PC-9 (cell line): ENCODE measurements around the gene KRCC1. TPM values are rescaled to one million over a fixed set of nuclear protein-coding genes. Genes with fewer than 3 reads are reported as not detected.

Source experiments
- BruUV-seq: library from RNA; stranded (reverse); fragments of 400-500 nt; replicated peaks from 2 replicates; lab custom pipeline; 2021; lab: Mats Ljungman, UMichigan
- CTCF ChIA-PET: fragments of 300-600 bp; sonication (Branson Sonifier 250); formaldehyde crosslinking; loops from one replicate; lab custom pipeline; 2022; ENCODE audit warnings: antibody characterized with exemption; lab: Charles Lee
- POLR2A ChIA-PET: fragments of 300-600 bp; sonication (Branson Sonifier 250); formaldehyde crosslinking; loops from one replicate; lab custom pipeline; 2022; ENCODE audit warnings: antibody characterized with exemption; ENCODE audit not compliant: unreplicated experiment; lab: Charles Lee
- DNase-seq, 2 experiments: peaks; one replicate each; pipeline versions ENCODE4 v3.0.0 to v3.0.0-alpha.2; 2015 to 2022; ENCODE audit warnings: mixed read lengths in 1 of 2
- H2AFZ ChIP-seq: fragments of 200-600 bp; sonication (generic); 2 replicates; pipeline ENCODE4 v1.8.1; 2017; ENCODE audit warnings: antibody characterized with exemption
- H3F3A ChIP-seq: fragments of 200-600 bp; sonication (generic); 2 replicates; pipeline ENCODE4 v1.8.1; 2017; ENCODE audit warnings: antibody characterized with exemption, mild to moderate bottlenecking, low read depth; ENCODE audit not compliant: insufficient read depth
- H3K27ac ChIP-seq: fragments of 200-600 bp; sonication (generic); 2 replicates; pipeline ENCODE4 v1.6.1; 2016; ENCODE audit warnings: mixed run types
- H3K27me3 ChIP-seq: fragments of 200-600 bp; sonication (generic); 2 replicates; pipeline ENCODE4 v1.6.1; 2016; ENCODE audit warnings: low read depth, mixed run types; ENCODE audit not compliant: insufficient read depth
- H3K36me3 ChIP-seq: fragments of 200-600 bp; sonication (generic); 2 replicates; pipeline ENCODE4 v1.6.1; 2016; ENCODE audit warnings: low read depth, mixed run types
- H3K4me1 ChIP-seq: fragments of 200-600 bp; sonication (generic); replicated peaks from 2 replicates; pipeline ENCODE4 v1.6.1; 2016; ENCODE audit warnings: mixed run types; ENCODE audit not compliant: insufficient read depth
- H3K4me2 ChIP-seq: fragments of 200-600 bp; sonication (generic); 2 replicates; pipeline ENCODE4 v1.6.1; 2017; ENCODE audit warnings: mixed run types
- H3K4me3 ChIP-seq: fragments of 200-600 bp; sonication (generic); 2 replicates; pipeline ENCODE4 v1.6.1; 2016; ENCODE audit warnings: mixed run types
- H3K79me2 ChIP-seq: fragments of 200-600 bp; sonication (generic); 2 replicates; pipeline ENCODE4 v1.6.1; 2017; ENCODE audit warnings: low read depth, mixed run types
- H3K9me2 ChIP-seq: fragments of 200-600 bp; sonication (generic); 2 replicates; pipeline ENCODE4 v1.8.1; 2017; ENCODE audit warnings: mild to moderate bottlenecking; ENCODE audit not compliant: insufficient read depth
- H3K9me3 ChIP-seq: fragments of 200-600 bp; sonication (generic); 2 replicates; pipeline ENCODE4 v1.8.1; 2016; ENCODE audit warnings: low read depth; ENCODE audit not compliant: insufficient read depth
- H4K20me1 ChIP-seq: fragments of 200-600 bp; sonication (generic); 2 replicates; pipeline ENCODE4 v1.8.1; 2017; ENCODE audit not compliant: insufficient read depth
- EZH2 ChIP-seq: fragments of 200-600 bp; sonication (generic); IDR thresholded peaks from 2 replicates; pipeline ENCODE4 v1.8.0; 2017; ENCODE audit warnings: antibody characterized with exemption, low read depth
- intact Hi-C: fragments of 100-400 bp; cut with micrococcal nuclease; formaldehyde crosslinking; loops from one replicate; pipeline ENCODE4 v1.10.0; 2022; ENCODE audit not compliant: unreplicated experiment
- total RNA-seq: library from RNA; stranded (reverse); gene quantifications from 2 replicates; pipeline ENCODE4 v1.2.3, GENCODE V29; 2021
- TF ChIP-seq, protein P1 (sequence below): fragments of 200-600 bp; sonication (generic); conservative IDR thresholded peaks from 2 replicates; pipeline ENCODE4 v1.6.1; 2017; ENCODE audit warnings: mixed run types, antibody characterized with exemption, mild to moderate bottlenecking, moderate library complexity

Gene KRCC1
- total RNA-seq, 1 experiment from 2014 or later, result 17.4 TPM

DNA sequence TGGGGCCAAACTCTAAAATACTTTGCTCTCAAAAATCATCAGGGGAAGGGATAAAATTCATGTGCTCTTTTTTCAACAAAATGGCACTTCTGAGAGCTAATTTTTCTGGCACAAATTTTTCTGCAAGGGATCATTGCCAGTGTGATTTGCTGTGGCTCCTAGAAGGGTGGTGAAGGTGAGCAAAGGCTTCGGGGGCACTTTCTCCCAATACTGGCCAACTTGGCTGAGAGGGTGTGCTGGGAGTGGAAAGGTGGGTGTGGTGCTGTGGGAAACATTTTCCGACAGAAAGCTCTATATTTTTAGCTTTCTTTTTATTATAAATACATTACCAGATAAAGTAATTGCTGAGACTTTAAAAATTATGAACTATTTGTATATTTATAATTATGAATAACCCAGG lies 12.5 kb upstream of the KRCC1 start:
- no peaks in the 10 kb centered on the region for H3K9me3 ChIP-seq
- no peak for DNase-seq
- H3K36me3 ChIP-seq, result no peaks in the 10 kb centered on the region
- no peak for TF ChIP-seq EZH2
- TF ChIP-seq, protein P1, sequence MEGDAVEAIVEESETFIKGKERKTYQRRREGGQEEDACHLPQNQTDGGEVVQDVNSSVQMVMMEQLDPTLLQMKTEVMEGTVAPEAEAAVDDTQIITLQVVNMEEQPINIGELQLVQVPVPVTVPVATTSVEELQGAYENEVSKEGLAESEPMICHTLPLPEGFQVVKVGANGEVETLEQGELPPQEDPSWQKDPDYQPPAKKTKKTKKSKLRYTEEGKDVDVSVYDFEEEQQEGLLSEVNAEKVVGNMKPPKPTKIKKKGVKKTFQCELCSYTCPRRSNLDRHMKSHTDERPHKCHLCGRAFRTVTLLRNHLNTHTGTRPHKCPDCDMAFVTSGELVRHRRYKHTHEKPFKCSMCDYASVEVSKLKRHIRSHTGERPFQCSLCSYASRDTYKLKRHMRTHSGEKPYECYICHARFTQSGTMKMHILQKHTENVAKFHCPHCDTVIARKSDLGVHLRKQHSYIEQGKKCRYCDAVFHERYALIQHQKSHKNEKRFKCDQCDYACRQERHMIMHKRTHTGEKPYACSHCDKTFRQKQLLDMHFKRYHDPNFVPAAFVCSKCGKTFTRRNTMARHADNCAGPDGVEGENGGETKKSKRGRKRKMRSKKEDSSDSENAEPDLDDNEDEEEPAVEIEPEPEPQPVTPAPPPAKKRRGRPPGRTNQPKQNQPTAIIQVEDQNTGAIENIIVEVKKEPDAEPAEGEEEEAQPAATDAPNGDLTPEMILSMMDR, result no peak
- POLR2A ChIA-PET, result no interaction called here
- H3K79me2 ChIP-seq, result no peaks in the 10 kb centered on the region
- H3K9me2 ChIP-seq, result no peaks in the 10 kb centered on the region
- CTCF ChIA-PET, result no interaction called here
- no peak overlapping the region for H3K4me2 ChIP-seq
- H3K4me3 ChIP-seq, result no peak overlapping the region
- H3F3A ChIP-seq, result no peaks in the 10 kb centered on the region
- no TSS peak for BruUV-seq
- no peak overlapping the region for H2AFZ ChIP-seq
- no peak overlapping the region for H3K27ac ChIP-seq
- no peaks in the 10 kb centered on the region for H3K27me3 ChIP-seq
- H3K4me1 ChIP-seq, result no peaks in the 10 kb centered on the region
- intact Hi-C loops, result no loop called here
- H4K20me1 ChIP-seq, result no peaks in the 10 kb centered on the region

DNA sequence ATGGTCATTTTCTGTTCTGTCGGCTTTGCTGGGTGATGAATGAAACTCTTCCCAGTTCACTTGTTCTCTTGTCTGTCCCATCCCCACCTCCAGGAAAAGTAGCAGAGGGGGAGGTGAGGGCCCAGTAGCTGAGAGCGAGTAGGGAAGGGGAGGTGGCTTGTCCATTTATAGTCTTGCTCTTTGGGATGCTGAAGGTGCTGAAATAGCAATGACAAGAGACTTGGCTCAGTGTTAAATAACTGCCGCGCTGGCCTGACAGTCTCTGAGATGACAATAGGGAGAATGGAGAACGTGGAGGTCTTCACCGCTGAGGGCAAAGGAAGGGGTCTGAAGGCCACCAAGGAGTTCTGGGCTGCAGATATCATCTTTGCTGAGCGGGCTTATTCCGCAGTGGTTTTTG lies 12.0 kb upstream of the KRCC1 start, which contains the start of gene SMYD1:
Gene SMYD1 (plus strand): TSS at position 228 of the 400 bp plus-strand sequence. CDS start 40 bp downstream, at position 268.
- H3F3A ChIP-seq, result no peaks in the 10 kb centered on the region
- CTCF ChIA-PET, result no interaction called here
- no peak within 1 kb of the TSS for H3K27ac ChIP-seq
- no peaks in the 10 kb centered on the region for H3K9me3 ChIP-seq
- H3K4me2 ChIP-seq, result no peak within 1 kb of the TSS
- no peak within 1 kb of the TSS for H3K4me3 ChIP-seq
- BruUV-seq, result no TSS peak
- intact Hi-C loops, result no loop called here
- H3K27me3 ChIP-seq, result no peaks in the 10 kb centered on the region
- no peaks in the 10 kb centered on the region for H3K36me3 ChIP-seq
- POLR2A ChIA-PET, result no interaction called here
- H3K79me2 ChIP-seq, result no peaks in the 10 kb centered on the region
- H4K20me1 ChIP-seq, result no peaks in the 10 kb centered on the region
- TF ChIP-seq, protein P1, result no peak
- no peak for TF ChIP-seq EZH2
- H2AFZ ChIP-seq, result no peak within 1 kb of the TSS
- no peaks in the 10 kb centered on the region for H3K4me1 ChIP-seq
- H3K9me2 ChIP-seq, result no peaks in the 10 kb centered on the region
- no peak for DNase-seq

- H3K36me3 ChIP-seq, result no peaks in the 10 kb centered on the region
- H4K20me1 ChIP-seq, result no peaks in the 10 kb centered on the region
- ChIA-PET CTCF (no interaction called here), POLR2A (no interaction called here)
- H3F3A ChIP-seq, result no peaks in the 10 kb centered on the region
- no peak overlapping the region for H3K4me2 ChIP-seq
- no peak for DNase-seq
- no peaks in the 10 kb centered on the region for H3K4me1 ChIP-seq
- H2AFZ ChIP-seq, result no peak overlapping the region
- no peaks in the 10 kb centered on the region for H3K9me3 ChIP-seq
- BruUV-seq, result no TSS peak
- intact Hi-C loops, result no loop called here
- H3K27me3 ChIP-seq, result no peaks in the 10 kb centered on the region
- H3K4me3 ChIP-seq, result no peak overlapping the region
- no peaks in the 10 kb centered on the region for H3K9me2 ChIP-seq
- TF ChIP-seq, protein P1, result no peak
- no peak for TF ChIP-seq EZH2
- no peak overlapping the region for H3K27ac ChIP-seq
- H3K79me2 ChIP-seq, result no peaks in the 10 kb centered on the region
Observed at GRCh38 chr2:88067189-88067588, 11.6 kb upstream of the KRCC1 start.
